ENCODE data around the gene SLC6A19. TPM values are rescaled to one million over a fixed set of nuclear protein-coding genes. Genes with fewer than 3 reads are reported as not detected.

Gene SLC6A19
- total and polyA plus RNA-seq, 12 donors = 0.11 TPM; not detected in 11

- DNase-seq (no peak), ATAC-seq (no peak)
- H3K4me3 ChIP-seq = no peak overlapping the region
- H3K36me3 ChIP-seq = no peaks in the 10 kb centered on the region
- no peaks in the 10 kb centered on the region for H3K4me1 ChIP-seq
- intact Hi-C loops (cut with DNase I) = no loop called here
- H3K9me3 ChIP-seq = peaks cover 0 to 2% (median 0%) of the 10 kb centered on the region in 11 donors
- peaks cover 0 to 42% (median 38%) of the 10 kb centered on the region in 7 donors for H3K27me3 ChIP-seq
- WGBS, 2 donors = 84 to 85% methylated on average over 22 of the region's 22 CpGs
- no peak overlapping the region for H3K27ac ChIP-seq
- TF ChIP-seq, protein P1, sequence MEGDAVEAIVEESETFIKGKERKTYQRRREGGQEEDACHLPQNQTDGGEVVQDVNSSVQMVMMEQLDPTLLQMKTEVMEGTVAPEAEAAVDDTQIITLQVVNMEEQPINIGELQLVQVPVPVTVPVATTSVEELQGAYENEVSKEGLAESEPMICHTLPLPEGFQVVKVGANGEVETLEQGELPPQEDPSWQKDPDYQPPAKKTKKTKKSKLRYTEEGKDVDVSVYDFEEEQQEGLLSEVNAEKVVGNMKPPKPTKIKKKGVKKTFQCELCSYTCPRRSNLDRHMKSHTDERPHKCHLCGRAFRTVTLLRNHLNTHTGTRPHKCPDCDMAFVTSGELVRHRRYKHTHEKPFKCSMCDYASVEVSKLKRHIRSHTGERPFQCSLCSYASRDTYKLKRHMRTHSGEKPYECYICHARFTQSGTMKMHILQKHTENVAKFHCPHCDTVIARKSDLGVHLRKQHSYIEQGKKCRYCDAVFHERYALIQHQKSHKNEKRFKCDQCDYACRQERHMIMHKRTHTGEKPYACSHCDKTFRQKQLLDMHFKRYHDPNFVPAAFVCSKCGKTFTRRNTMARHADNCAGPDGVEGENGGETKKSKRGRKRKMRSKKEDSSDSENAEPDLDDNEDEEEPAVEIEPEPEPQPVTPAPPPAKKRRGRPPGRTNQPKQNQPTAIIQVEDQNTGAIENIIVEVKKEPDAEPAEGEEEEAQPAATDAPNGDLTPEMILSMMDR (IDR thresholded peaks at IDR 0.05) = no peak
Observed at GRCh38 chr5:1241509-1242080, 40.2 kb downstream of the SLC6A19 start.

DNA sequence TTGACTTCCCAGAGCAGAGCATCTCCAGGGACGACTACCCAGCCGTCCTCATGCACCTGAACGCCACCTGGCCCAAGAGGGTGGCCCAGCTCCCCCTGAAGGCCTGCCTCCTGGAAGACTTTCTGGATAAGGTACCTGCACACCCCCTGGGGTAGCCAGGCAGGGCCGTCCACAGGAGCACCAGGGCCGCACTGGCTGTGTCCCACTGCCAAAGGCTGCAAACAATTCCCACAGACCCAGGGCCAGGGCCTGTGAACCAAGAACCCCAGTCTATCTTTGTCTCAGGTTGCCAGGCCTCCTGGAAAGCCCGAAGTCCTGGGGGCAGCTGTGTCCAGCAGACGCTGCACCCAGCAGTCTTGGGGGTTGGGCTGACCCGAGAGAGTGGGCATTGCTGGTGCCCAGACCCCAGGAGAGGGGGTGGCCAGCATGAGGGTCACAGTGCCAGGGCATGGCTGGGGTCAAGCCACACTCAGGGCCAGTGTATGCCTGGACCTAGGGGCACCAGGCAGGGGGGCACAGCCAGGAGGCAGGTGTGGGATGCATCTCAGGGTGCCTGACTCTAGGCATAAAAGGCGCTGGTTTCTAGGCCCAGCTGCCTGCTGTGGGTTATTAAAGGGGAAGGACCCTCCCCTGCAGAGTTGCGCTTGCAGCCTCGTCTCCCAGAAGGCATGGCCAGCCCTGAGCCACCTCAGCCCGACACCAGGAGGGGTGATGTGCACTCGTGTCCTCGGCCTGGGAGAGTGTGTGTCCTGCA is 41.5 kb downstream of the SLC6A19 start:
- Histone ChIP-seq H3K9me3 (no peaks in the 10 kb centered on the region), H3K27me3 (peaks cover 0 to 55% (median 50%) of the 10 kb centered on the region in 7 donors), H3K4me3 (no peak overlapping the region), H3K4me1 (no peaks in the 10 kb centered on the region), H3K27ac (no peak overlapping the region), H3K36me3 (no peaks in the 10 kb centered on the region)
- intact Hi-C loops (cut with DNase I) = no loop called here
- ATAC-seq (peak in 1 of 8 donors; percentile 6), DNase-seq (no peak)
- WGBS, 2 donors = 70 to 72% methylated on average over 14 of the region's 14 CpGs
- TF ChIP-seq, protein P1 (IDR thresholded peaks at IDR 0.05) = no peak

DNA sequence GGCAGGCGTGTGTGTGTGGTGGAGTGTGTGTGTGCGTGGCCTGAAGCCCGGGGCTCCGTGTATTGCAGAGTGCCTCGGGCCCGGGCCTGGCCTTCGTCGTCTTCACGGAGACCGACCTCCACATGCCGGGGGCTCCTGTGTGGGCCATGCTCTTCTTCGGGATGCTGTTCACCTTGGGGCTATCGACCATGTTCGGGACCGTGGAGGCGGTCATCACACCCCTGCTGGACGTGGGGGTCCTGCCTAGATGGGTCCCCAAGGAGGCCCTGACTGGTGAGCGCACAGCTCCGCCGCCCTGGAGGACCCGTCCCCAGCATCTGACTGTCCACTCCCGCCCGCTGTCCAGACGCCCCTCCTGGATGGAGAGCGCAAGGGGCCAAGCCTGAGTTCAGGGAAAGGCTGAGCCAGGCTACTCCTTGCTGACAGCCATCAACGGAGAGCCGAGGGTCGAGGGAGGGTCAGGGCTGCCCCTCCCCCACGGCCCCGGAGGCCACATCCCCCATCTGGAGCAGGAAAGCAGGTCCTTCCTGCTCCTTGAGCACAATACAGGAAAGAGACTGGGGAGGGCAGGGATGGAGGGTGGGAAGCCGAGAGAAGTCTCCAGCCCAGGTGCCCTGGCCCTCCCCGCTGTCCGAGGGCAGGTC is 42.2 kb downstream of the SLC6A19 start:
- no peaks in the 10 kb centered on the region for H3K4me1 ChIP-seq
- H3K4me3 ChIP-seq = no peak overlapping the region
- intact Hi-C loops (cut with DNase I) = no loop called here
- H3K27ac ChIP-seq = no peak overlapping the region
- H3K9me3 ChIP-seq = no peaks in the 10 kb centered on the region
- TF ChIP-seq, protein P1 (IDR thresholded peaks at IDR 0.05) = no peak
- 44 to 48% methylated on average over 33 of the region's 33 CpGs for WGBS, 2 donors
- peaks cover 0 to 62% (median 57%) of the 10 kb centered on the region in 7 donors for H3K27me3 ChIP-seq
- no peaks in the 10 kb centered on the region for H3K36me3 ChIP-seq
- ATAC-seq (no peak), DNase-seq (no peak)

GRCh38 chr5:1244255-1244654 is 42.9 kb downstream of the SLC6A19 start:
- H3K36me3 ChIP-seq = no peaks in the 10 kb centered on the region
- H3K9me3 ChIP-seq = no peaks in the 10 kb centered on the region
- no peak overlapping the region for H3K4me3 ChIP-seq
- no peaks in the 10 kb centered on the region for H3K4me1 ChIP-seq
- DNase-seq (no peak), ATAC-seq (no peak)
- TF ChIP-seq, protein P1 (IDR thresholded peaks at IDR 0.05) = no peak
- WGBS, 2 donors = 71 to 75% methylated on average over 21 of the region's 21 CpGs
- H3K27me3 ChIP-seq = peaks cover 0 to 66% (median 61%) of the 10 kb centered on the region in 7 donors
- no peak overlapping the region for H3K27ac ChIP-seq
- intact Hi-C loops (cut with DNase I) = no loop called here
